ENCODE measurements around the gene OSBPL7.

OSBPL7 gene

GRCh38 chr17:47850373-47850691 is 28.7 kb upstream of the OSBPL7 start:
- no peak for FAIRE-seq
- DNase-seq (ENCODE audit: extremely low spot score, insufficient read length, low read depth) = no peak

GRCh38 chr17:47848198-47848513 is 26.6 kb upstream of the OSBPL7 start:
- no peak for DNase-seq (ENCODE audit: extremely low spot score, insufficient read length, low read depth)
- FAIRE-seq = no peak

GRCh38 chr17:47847341-47848197 is 26.0 kb upstream of the OSBPL7 start:
- DNase-seq (ENCODE audit: extremely low spot score, insufficient read length, low read depth) = no peak
- FAIRE-seq = no peak

GRCh38 chr17:47846716-47847340 is 25.2 kb upstream of the OSBPL7 start:
- DNase-seq (ENCODE audit: extremely low spot score, insufficient read length, low read depth) (no peak), FAIRE-seq (no peak)

GRCh38 chr17:47845716-47846075 is 24.1 kb upstream of the OSBPL7 start:
- FAIRE-seq (no peak), DNase-seq (ENCODE audit: extremely low spot score, insufficient read length, low read depth) (no peak)

GRCh38 chr17:47844814-47845715 is 23.5 kb upstream of the OSBPL7 start:
- FAIRE-seq = no peak
- no peak for DNase-seq (ENCODE audit: extremely low spot score, insufficient read length, low read depth)

- FAIRE-seq (no peak), DNase-seq (ENCODE audit: extremely low spot score, insufficient read length, low read depth) (no peak)
These were observed 22.6 kb upstream of the OSBPL7 start for GRCh38 chr17:47844227-47844626.

GRCh38 chr17:47843391-47843730 is 21.8 kb upstream of the OSBPL7 start:
- DNase-seq (ENCODE audit: extremely low spot score, insufficient read length, low read depth) (no peak), FAIRE-seq (no peak)

- DNase-seq (ENCODE audit: extremely low spot score, insufficient read length, low read depth) = no peak
- peak; percentile 55 for FAIRE-seq
These were observed 20.1 kb upstream of the OSBPL7 start for GRCh38 chr17:47841488-47842291.

- DNase-seq (ENCODE audit: extremely low spot score, insufficient read length, low read depth) (peak; percentile 89), FAIRE-seq (peak; percentile 94)
These were observed 19.3 kb upstream of the OSBPL7 start, which contains the start of gene SCRN2 for GRCh38 chr17:47840742-47841487. Gene SCRN2 (minus strand): TSS chr17:47841273. CDS start chr17:47840843, 430 bp downstream.

GRCh38 chr17:47840001-47840741 is 18.6 kb upstream of the OSBPL7 start:
- FAIRE-seq = no peak
- DNase-seq (ENCODE audit: extremely low spot score, insufficient read length, low read depth) = no peak

GRCh38 chr17:47839071-47839470 is 17.5 kb upstream of the OSBPL7 start:
- DNase-seq (ENCODE audit: extremely low spot score, insufficient read length, low read depth) (no peak), FAIRE-seq (no peak)

GRCh38 chr17:47838636-47839035 is 17.0 kb upstream of the OSBPL7 start:
- no peak for FAIRE-seq
- no peak for DNase-seq (ENCODE audit: extremely low spot score, insufficient read length, low read depth)

GRCh38 chr17:47837401-47838039 is 15.9 kb upstream of the OSBPL7 start:
- no peak for FAIRE-seq
- no peak for DNase-seq (ENCODE audit: extremely low spot score, insufficient read length, low read depth)

GRCh38 chr17:47836601-47837000 is 15.0 kb upstream of the OSBPL7 start:
- DNase-seq (ENCODE audit: extremely low spot score, insufficient read length, low read depth) (no peak), FAIRE-seq (no peak)

GRCh38 chr17:47834756-47835155 is 13.2 kb upstream of the OSBPL7 start:
- FAIRE-seq (no peak), DNase-seq (ENCODE audit: extremely low spot score, insufficient read length, low read depth) (no peak)

- no peak for FAIRE-seq
- no peak for DNase-seq (ENCODE audit: extremely low spot score, insufficient read length, low read depth)
These were observed 10.3 kb upstream of the OSBPL7 start for GRCh38 chr17:47831934-47832327.
